Psoas muscle (tissue), 8 donors: ENCODE data around the gene SMIM41. TPM values are rescaled to one million over a fixed set of nuclear protein-coding genes. Genes with fewer than 3 reads are reported as not detected.

ENCODE experiments used
- ATAC-seq, 4 donors: fragments of 200-7000 bp; cut with Tn5 transposase; one replicate each; pipeline ENCODE4 v1.9.1; 2020; ENCODE audit warnings: moderate library complexity in 3 of 4, mild to moderate bottlenecking in 2 of 4
- DNase-seq, 2 donors: peaks; one replicate each; pipeline ENCODE4 v3.0.0-alpha.2; 2020
- H3K27ac ChIP-seq: fragments of 200-600 bp; one replicate; pipeline ENCODE4 v1.8.0; 2022
- H3K27me3 ChIP-seq, 3 donors: fragments of 200-600 bp in 1 of 3; one replicate each; pipeline versions ENCODE4 v1.6.1 to v1.8.0; 2013 to 2022; ENCODE audit warnings: low read length in 2 of 3, mild to moderate bottlenecking in 2 of 3, moderate library complexity in 1 of 3; ENCODE audit not compliant: insufficient read depth in 3 of 3
- H3K36me3 ChIP-seq, 2 donors: fragments of 200-600 bp in 1 of 2; one replicate each; pipeline versions ENCODE4 v1.6.1 to v1.8.0; 2013 to 2022; ENCODE audit warnings: low read depth in 1 of 2, mild to moderate bottlenecking in 1 of 2, moderate library complexity in 1 of 2; ENCODE audit not compliant: insufficient read depth in 1 of 2
- H3K4me1 ChIP-seq: fragments of 200-600 bp; one replicate; pipeline ENCODE4 v1.8.0; 2022
- H3K4me3 ChIP-seq: fragments of 200-600 bp; one replicate; pipeline ENCODE4 v1.8.0; 2022; ENCODE audit warnings: mild to moderate bottlenecking
- H3K9me3 ChIP-seq: fragments of 200-600 bp; one replicate; pipeline ENCODE4 v1.8.0; 2022
- WGBS, 3 donors: extraction: QIAGEN DNeasy Blood & Tissue Kit; methylation state at CpG; one replicate each; pipeline versions ENCODE4 v1.1.6 to v1.1.7; 2013; 5-methylcytosine and 5-hydroxymethylcytosine counted together
- intact Hi-C, 2 donors: fragments of 100-400 bp; cut with DNase I; formaldehyde crosslinking; loops; one replicate each; pipeline versions ENCODE4 v1.11.0 to v1.14.2; 2022
- polyA plus RNA-seq, 3 donors: library from polyadenylated mRNA; stranded (reverse); fragments of 200-250 nt; gene quantifications; one replicate each; pipeline ENCODE4 v1.2.3, GENCODE V29; 2013
- total RNA-seq, 4 donors: library from RNA; stranded (reverse); fragmentation: NEBNext Ultra II Directional in 2 of 4; extraction: Animal tissue kit (Norgen Biotek cat#: 25700) in 2 of 4; gene quantifications; one replicate each; pipeline versions ENCODE4 v1.2.1 to v1.2.4, GENCODE V29; 2021 to 2023
- TF ChIP-seq, protein P1 (sequence below): fragments of 200-600 bp; IDR thresholded peaks from one replicate; pipeline ENCODE4 v1.8.0; 2022; ENCODE audit warnings: antibody characterized with exemption
- donor health status: healthy with polysubstance abuse.
- donor health status: DM: no; HTN: no; CAD: no; lungs with moderate emphysema.
- donor health status: Bipolar disorder and iron deficiency.
- donor health status: healthy.
- donor health status: DM: yes; HTN: yes; CAD: no.
- donor health status: DM: no; HTN: no; CAD: no.
- donor health status: DM: no; HTN: no; CAD: no.
- donor health status: DM: yes; HTN: yes; CAD: no.

The SMIM41 gene
- total and polyA plus RNA-seq, 7 donors = 0.16 to 0.32 (median 0.20) TPM; not detected in 4

- Histone ChIP-seq H3K4me1 (peaks cover 21% of the 10 kb centered on the region), H3K27ac (peak overlapping the region; percentile 72), H3K36me3 (no peaks in the 10 kb centered on the region), H3K27me3 (no peaks in the 10 kb centered on the region), H3K9me3 (no peaks in the 10 kb centered on the region), H3K4me3 (no peak overlapping the region)
- no peak for DNase-seq
- intact Hi-C loops = no loop called here
- TF ChIP-seq, protein P1, sequence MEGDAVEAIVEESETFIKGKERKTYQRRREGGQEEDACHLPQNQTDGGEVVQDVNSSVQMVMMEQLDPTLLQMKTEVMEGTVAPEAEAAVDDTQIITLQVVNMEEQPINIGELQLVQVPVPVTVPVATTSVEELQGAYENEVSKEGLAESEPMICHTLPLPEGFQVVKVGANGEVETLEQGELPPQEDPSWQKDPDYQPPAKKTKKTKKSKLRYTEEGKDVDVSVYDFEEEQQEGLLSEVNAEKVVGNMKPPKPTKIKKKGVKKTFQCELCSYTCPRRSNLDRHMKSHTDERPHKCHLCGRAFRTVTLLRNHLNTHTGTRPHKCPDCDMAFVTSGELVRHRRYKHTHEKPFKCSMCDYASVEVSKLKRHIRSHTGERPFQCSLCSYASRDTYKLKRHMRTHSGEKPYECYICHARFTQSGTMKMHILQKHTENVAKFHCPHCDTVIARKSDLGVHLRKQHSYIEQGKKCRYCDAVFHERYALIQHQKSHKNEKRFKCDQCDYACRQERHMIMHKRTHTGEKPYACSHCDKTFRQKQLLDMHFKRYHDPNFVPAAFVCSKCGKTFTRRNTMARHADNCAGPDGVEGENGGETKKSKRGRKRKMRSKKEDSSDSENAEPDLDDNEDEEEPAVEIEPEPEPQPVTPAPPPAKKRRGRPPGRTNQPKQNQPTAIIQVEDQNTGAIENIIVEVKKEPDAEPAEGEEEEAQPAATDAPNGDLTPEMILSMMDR = no peak
- no peak for ATAC-seq
- 85 to 98% (median 95%) methylated on average over 6 to 8 of the region's 8 CpGs for WGBS, 3 donors
These were observed 66.8 kb downstream of the SMIM41 start for GRCh38 chr12:52146089-52146821.

GRCh38 chr12:52146822-52147366, 67.4 kb downstream of the SMIM41 start:
- H3K9me3 ChIP-seq = no peaks in the 10 kb centered on the region
- H3K27ac ChIP-seq = peak overlapping the region; percentile 72
- peaks cover 21% of the 10 kb centered on the region for H3K4me1 ChIP-seq
- H3K27me3 ChIP-seq = no peaks in the 10 kb centered on the region
- 82 to 85% (median 82%) methylated on average over 11 of the region's 11 CpGs for WGBS, 3 donors
- TF ChIP-seq, protein P1 = no peak
- intact Hi-C loops = no loop called here
- no peak overlapping the region for H3K4me3 ChIP-seq
- no peak for DNase-seq
- no peaks in the 10 kb centered on the region for H3K36me3 ChIP-seq
- ATAC-seq = peak in 3 of 4 donors; percentile 7 to 20 (median 7)

GRCh38 chr12:52147367-52147963, 68.0 kb downstream of the SMIM41 start:
- DNase-seq (peak; percentile 95 to 96), ATAC-seq (peak; percentile 90 to 95 (median 93))
- TF ChIP-seq, protein P1 = no peak
- WGBS, 3 donors = 38 to 55% (median 51%) methylated on average over 17 of the region's 17 CpGs
- Histone ChIP-seq H3K4me3 (no peak overlapping the region), H3K9me3 (no peaks in the 10 kb centered on the region), H3K36me3 (no peaks in the 10 kb centered on the region), H3K27ac (peak overlapping the region; percentile 72), H3K4me1 (peaks cover 24% of the 10 kb centered on the region), H3K27me3 (no peaks in the 10 kb centered on the region)
- intact Hi-C loops = no loop called here

DNA sequence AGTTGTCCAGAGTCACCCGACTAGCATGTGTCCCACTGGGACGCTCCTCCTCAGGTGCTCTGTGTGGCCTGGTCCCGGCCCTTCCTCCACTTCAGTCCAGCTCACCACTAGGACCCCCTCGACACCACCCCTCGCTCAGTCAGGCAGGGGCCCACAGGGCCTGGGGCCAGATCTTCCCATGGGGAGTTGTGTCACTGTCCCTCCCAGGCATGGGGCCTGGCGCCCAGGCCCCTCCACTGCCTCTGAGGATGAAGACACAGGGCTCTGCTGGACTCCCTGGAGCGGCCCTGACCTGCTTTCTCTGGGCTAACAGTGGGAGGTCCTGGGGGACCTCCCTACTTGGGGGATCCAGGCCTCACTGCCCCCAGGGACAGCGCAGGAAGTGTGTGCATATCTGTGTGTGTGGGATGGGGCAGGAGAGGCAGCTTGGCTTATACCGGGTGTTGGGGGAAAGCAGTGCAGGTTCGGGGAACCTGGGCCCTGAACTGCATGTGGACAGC, 68.5 kb downstream of the SMIM41 start:
- TF ChIP-seq, protein P1 = no peak
- H3K4me1 ChIP-seq = peaks cover 26% of the 10 kb centered on the region
- no peak overlapping the region for H3K4me3 ChIP-seq
- H3K9me3 ChIP-seq = no peaks in the 10 kb centered on the region
- ATAC-seq = peak in 1 of 4 donors; percentile 2
- 92 to 95% (median 93%) methylated on average over 10 of the region's 10 CpGs for WGBS, 3 donors
- intact Hi-C loops = no loop called here
- H3K27me3 ChIP-seq = no peaks in the 10 kb centered on the region
- no peaks in the 10 kb centered on the region for H3K36me3 ChIP-seq
- H3K27ac ChIP-seq = peak overlapping the region; percentile 72
- DNase-seq = no peak
